Esophagus muscularis mucosa (tissue), 3 donors: Measurements from ENCODE around the gene BICD1.

ENCODE experiments used
- CTCF ChIP-seq, 3 experiments: fragments of 200-600 bp in 2 of 3; fragments of 450-650 bp in 1 of 3; sonication (generic) in 2 of 3; IDR thresholded peaks; one replicate each; pipeline ENCODE4 v1.5.1; 2017 to 2019; ENCODE audit warnings: antibody characterized with exemption in 3 of 3, mild to moderate bottlenecking in 2 of 3, moderate library complexity in 1 of 3
- POLR2A ChIP-seq: fragments of 450-650 bp; IDR thresholded peaks from one replicate; pipeline ENCODE4 v1.6.1; 2017; ENCODE audit warnings: antibody characterized with exemption, moderate library complexity, mild to moderate bottlenecking, low read depth

- no peak for TF ChIP-seq CTCF (IDR thresholded peaks at IDR 0.05)
- no peak for TF ChIP-seq POLR2A
Measured at GRCh38 chr12:32285489-32285888, 178.8 kb downstream of the BICD1 start.
